Cardiac septum (tissue), 1 donor: ENCODE data around the gene APOLD1. TPM values are rescaled to one million over a fixed set of nuclear protein-coding genes. Genes with fewer than 3 reads are reported as not detected.
"Not testable (repeated sequence)": the region's sequence is repeated elsewhere in the genome, so short reads cannot be mapped to it uniquely, and the experiment has no call there.

Experiments used
- DNase-seq: peaks from one replicate; pipeline ENCODE4 v3.0.0-alpha.2; 2020; ENCODE audit warnings: low spot score
- intact Hi-C: fragments of 100-400 bp; cut with DNase I; formaldehyde crosslinking; loops from one replicate; pipeline ENCODE4 v1.14.0; 2022
- total RNA-seq: library from RNA; stranded (reverse); fragmentation: NEBNext Ultra II Directional; extraction: Animal tissue kit (Norgen Biotek cat#: 25700); gene quantifications from one replicate; pipeline ENCODE4 v1.2.1, GENCODE V29; 2021
- donor health status: DM: no; HTN: no; CAD: no.

APOLD1 gene
- total RNA-seq, 1 donor from 2014 or later, result 13.0 TPM

- DNase-seq, result no peak
Observed at GRCh38 chr12:12803186-12803585, 17.7 kb downstream of the APOLD1 start.

GRCh38 chr12:12804011-12804410, 18.6 kb downstream of the APOLD1 start:
- no peak for DNase-seq
- intact Hi-C loops, result no loop called here

More at GRCh38 chr12:12803186-12803585, 17.7 kb downstream of the APOLD1 start:
- intact Hi-C loops, result no loop called here

- intact Hi-C loops, result no loop called here
- no peak for DNase-seq
Observed at GRCh38 chr12:12804432-12804886, 19.0 kb downstream of the APOLD1 start.

- intact Hi-C loops, result no loop called here
Observed at GRCh38 chr12:12806784-12807516, 21.5 kb downstream of the APOLD1 start.

GRCh38 chr12:12807517-12807903, 22.1 kb downstream of the APOLD1 start:
- intact Hi-C loops, DNase-seq: not testable (repeated sequence)

More at GRCh38 chr12:12806784-12807516, 21.5 kb downstream of the APOLD1 start:
- DNase-seq, result no peak

GRCh38 chr12:12807970-12808702, 22.7 kb downstream of the APOLD1 start:
- intact Hi-C loops, result loop anchor here (1.0 kb wide), 1 partner anchor 21 kb away; no protein-coding TSS in a partner anchor
- peak; percentile 77 for DNase-seq

- no peak for DNase-seq
- intact Hi-C loops, result loop anchor here (10.0 kb wide), 2 partner anchors 184 to 394 kb away; no protein-coding TSS in a partner anchor
Observed at GRCh38 chr12:12810553-12811021, 25.1 kb downstream of the APOLD1 start.

- no peak for DNase-seq
- intact Hi-C loops, result loop anchor here (10.0 kb wide), 2 partner anchors 183 to 393 kb away; no protein-coding TSS in a partner anchor
Observed at GRCh38 chr12:12811343-12811742, 25.9 kb downstream of the APOLD1 start.

- intact Hi-C loops, result loop anchor here (10.0 kb wide), 2 partner anchors 183 to 393 kb away; no protein-coding TSS in a partner anchor
- DNase-seq, result no peak
Observed at GRCh38 chr12:12812174-12812573, 26.7 kb downstream of the APOLD1 start.

- no peak for DNase-seq
- intact Hi-C loops, result loop anchor here (10.0 kb wide), 2 partner anchors 182 to 392 kb away; no protein-coding TSS in a partner anchor
Observed at GRCh38 chr12:12812618-12813119, 27.2 kb downstream of the APOLD1 start.

- intact Hi-C loops, result loop anchor here (10.0 kb wide), 2 partner anchors 181 to 391 kb away; no protein-coding TSS in a partner anchor
- DNase-seq, result peak; percentile 98
Observed at GRCh38 chr12:12813120-12814101, 28.0 kb downstream of the APOLD1 start, which contains the start of gene DDX47. Gene DDX47 (plus strand): TSS chr12:12813346. CDS start chr12:12813368, 22 bp downstream.

GRCh38 chr12:12817616-12818015, 32.2 kb downstream of the APOLD1 start:
- intact Hi-C loops, result loop anchor here (10.0 kb wide), 2 partner anchors 177 to 387 kb away; no protein-coding TSS in a partner anchor
- DNase-seq, result no peak

- DNase-seq, result no peak
- intact Hi-C loops, result loop anchor here (10.0 kb wide), 2 partner anchors 176 to 386 kb away; no protein-coding TSS in a partner anchor
Observed at GRCh38 chr12:12818701-12819100, 33.2 kb downstream of the APOLD1 start.

GRCh38 chr12:12819221-12819620, 33.8 kb downstream of the APOLD1 start:
- intact Hi-C loops, result loop anchor here (10.0 kb wide), 2 partner anchors 176 to 386 kb away; no protein-coding TSS in a partner anchor

GRCh38 chr12:12819752-12820311, 34.4 kb downstream of the APOLD1 start:
- intact Hi-C loops, result loop anchor here (10.0 kb wide), 2 partner anchors 175 to 385 kb away; no protein-coding TSS in a partner anchor

More at GRCh38 chr12:12819221-12819620, 33.8 kb downstream of the APOLD1 start:
- DNase-seq, result no peak

GRCh38 chr12:12820376-12820775, 34.9 kb downstream of the APOLD1 start:
- DNase-seq, intact Hi-C loops: not testable (repeated sequence)

More at GRCh38 chr12:12819752-12820311, 34.4 kb downstream of the APOLD1 start:
- DNase-seq, result no peak

GRCh38 chr12:12821975-12822374, 36.5 kb downstream of the APOLD1 start:
- no peak for DNase-seq
- intact Hi-C loops, result no loop called here

GRCh38 chr12:12822886-12823285, 37.4 kb downstream of the APOLD1 start:
- no peak for DNase-seq
- intact Hi-C loops, result no loop called here
